Right renal pelvis (tissue), 4 donors: ENCODE data around the gene GSTM2. TPM values are rescaled to one million over a fixed set of nuclear protein-coding genes. Genes with fewer than 3 reads are reported as not detected.

Source experiments
- DNase-seq, 4 donors: peaks; one replicate each; pipeline ENCODE4 v3.0.0-alpha.2; 2013; ENCODE audit warnings: low read depth in 4 of 4, low spot score in 3 of 4, missing footprints in 1 of 4
- polyA plus RNA-seq, 4 donors: library from polyadenylated mRNA; unstranded; fragments of 120-200 nt; gene quantifications; one replicate each; pipeline ENCODE4 v1.2.1, GENCODE V29; 2013; ENCODE audit not compliant: insufficient read length in 4 of 4

Gene GSTM2
- polyA plus RNA-seq, 4 donors: 171 to 257 (median 213) TPM

DNA sequence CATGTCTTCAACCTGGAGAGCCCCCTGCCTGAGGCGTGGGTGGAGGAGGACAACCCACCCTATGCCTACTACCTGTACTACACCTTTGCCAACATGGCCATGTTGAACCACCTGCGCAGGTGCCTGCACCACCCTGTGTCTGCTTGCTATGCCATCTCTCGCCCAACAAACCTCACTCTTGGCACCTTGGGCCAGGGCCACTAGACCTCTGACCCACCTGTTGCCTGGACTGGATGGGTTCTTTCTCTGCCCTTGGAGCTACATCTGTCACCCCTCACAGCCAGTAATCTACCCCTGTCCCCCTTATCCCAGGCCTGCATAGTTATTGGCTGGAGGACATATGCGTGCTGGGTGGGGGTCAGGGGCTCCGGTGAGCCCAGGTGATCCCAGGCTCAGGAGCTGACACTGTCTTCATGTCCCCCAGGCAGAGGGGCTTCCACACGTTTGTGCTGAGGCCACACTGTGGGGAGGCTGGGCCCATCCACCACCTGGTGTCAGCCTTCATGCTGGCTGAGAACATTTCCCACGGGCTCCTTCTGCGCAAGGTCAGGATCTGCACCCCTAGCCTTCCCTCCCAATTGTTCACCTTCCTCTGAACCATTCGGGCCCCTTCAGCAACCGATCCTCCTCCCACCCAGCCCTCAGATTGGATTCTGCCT lies 38.4 kb upstream of the GSTM2 start:
- no peak for DNase-seq

DNA sequence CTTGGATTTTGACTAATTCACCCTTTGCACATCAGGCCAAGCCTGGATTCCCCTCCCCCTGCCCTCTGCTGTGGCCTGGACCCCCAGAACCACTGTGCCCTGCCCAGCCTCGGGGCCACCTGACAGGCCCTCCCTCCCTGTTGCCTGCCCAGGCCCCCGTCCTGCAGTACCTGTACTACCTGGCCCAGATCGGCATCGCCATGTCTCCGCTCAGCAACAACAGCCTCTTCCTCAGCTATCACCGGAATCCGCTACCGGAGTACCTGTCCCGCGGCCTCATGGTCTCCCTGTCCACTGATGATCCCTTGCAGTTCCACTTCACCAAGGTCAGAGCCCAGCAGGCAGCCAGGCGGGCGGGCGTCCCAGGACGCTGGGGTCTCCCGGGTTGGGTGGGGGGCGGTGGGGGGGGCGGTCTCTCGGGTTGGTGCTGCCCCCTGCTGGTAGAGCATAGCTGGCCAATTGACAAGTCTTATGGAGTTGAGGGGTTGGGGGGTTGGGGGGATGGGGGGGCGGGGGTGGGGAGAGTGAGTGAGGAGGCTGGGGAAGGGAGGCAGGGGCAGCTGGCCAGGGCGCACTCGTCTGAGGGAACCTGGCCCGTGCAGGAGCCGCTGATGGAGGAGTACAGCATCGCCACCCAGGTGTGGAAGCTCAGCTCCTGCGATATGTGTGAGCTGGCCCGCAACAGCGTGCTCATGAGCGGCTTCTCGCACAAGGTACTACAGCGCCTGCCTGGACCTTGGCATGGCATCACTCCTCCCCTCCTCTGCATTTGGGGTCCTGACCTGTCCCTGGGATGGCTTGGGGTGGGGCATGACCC lies 37.6 kb upstream of the GSTM2 start:
- DNase-seq: no peak

DNA sequence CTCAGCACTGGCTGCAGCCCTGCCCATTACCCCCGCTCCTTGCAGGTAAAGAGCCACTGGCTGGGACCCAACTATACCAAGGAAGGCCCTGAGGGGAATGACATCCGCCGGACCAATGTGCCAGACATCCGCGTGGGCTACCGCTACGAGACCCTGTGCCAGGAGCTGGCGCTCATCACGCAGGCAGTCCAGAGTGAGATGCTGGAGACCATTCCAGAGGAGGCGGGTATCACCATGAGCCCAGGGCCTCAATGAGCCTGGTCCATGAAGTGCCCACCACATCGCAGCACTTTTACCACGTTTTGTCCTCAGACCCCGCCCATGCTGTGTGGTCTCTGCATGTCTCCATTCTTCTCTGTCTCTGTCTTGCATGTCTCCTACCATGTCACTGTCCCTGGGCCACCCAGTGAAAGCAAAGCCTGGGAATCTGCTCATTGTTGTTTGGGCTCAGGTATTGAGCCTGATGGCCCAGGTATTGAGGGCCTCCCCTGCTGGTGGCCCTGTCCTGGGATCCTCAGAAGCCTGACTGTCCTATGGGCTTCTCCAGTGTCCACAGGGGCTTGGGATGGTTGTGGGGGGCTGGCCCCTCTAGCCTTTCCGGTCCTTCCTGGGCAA lies 36.9 kb upstream of the GSTM2 start:
- DNase-seq: no peak

DNA sequence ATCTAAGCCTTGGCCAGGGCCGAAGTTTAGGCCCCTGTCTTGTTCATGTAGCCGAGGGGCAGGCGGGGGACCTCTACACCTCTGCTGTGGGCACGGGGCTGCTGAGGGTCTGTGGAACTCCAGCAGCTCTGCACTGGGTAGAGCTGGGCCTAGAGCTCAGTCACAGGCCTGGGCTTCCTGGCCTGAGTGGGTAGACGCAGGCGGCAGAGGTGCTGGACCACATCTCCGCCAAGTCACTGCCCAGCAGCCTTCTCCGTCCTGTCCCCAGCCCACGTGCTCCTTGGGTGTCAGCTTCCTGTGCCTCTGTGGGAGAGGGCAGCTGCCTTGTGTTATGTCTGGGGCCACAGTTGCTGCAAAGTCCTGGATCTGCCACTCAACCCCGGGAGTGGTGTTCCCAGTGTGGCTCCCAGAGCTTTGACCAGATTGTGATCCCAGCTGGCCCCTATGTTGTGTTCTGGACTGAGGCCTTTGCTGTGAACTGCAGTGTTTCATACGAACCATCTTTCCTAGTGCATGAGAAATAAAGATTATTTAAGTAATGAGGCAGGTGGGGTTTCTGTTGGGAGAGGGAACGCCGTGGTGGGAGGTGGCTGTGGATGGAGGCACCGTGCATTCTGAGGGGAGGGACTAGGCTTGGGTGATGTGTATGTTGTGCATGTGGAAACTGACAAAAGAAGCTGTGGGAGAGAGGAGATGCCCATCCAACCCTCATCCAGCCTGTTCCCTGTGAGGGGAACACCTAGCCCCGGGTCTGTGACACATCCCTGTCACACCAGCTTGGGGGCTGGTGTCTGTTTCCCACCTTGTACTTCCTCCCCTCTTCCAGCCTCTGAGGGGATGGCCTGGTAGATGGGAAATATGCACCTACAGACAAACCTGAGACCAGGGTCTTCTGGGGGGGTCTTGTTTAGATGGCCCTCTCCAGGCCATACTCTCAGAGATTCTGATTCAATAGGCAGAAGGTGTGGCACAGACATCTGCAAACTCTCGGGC lies 36.0 kb upstream of the GSTM2 start:
- DNase-seq: no peak

DNA sequence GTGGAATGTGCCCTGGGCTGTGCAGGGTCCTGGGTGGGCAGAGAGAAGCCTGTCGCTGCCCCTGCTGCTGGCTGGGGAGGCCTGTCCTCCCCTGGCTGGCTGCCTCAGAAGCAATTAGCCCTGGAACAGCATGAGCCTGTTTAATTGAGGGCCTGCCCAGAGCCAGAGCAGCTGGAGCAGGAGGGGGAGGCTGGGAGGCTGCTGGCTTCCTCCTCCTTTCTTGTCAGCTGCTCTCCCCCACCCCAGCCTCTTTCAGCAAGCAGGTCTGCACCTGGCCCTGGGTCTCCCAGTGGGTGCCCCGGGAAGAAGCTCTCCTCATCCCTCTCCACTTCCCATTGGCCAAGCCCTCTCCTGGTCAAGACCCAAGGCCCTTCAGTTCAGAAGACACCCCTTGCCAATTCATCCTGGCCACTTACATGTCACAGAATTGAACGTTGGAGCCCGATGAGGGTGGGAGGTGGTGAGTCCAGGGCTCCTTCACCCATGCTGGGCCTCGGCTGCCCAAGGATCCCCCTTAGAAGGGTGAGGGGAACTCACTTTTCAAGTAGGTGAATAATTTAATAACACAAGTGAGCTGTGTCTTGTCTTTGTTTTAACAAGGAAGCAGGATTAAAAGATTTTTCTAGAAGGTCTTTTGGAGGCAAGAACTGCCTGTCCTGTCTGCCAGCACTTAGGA lies 35.0 kb upstream of the GSTM2 start:
- DNase-seq: no peak

DNA sequence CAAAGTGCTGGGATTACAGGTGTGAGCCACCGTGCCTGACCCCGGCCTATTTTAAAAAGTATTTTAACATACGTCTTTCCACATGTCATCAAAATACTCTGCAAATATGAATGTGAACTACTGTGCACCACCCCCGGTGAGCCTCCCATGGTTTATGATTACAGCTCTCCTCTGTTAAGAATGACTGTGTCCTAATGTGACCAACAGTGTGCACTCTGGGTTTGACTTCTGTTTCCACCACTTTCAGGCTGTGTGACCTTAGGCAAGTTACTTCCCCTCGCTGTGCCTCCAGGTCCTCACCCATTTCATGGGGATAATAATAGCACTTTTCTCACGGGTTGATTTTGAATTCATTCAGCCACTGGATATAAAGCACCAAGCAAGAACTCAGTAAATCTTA lies 33.6 kb upstream of the GSTM2 start:
- no peak for DNase-seq

DNA sequence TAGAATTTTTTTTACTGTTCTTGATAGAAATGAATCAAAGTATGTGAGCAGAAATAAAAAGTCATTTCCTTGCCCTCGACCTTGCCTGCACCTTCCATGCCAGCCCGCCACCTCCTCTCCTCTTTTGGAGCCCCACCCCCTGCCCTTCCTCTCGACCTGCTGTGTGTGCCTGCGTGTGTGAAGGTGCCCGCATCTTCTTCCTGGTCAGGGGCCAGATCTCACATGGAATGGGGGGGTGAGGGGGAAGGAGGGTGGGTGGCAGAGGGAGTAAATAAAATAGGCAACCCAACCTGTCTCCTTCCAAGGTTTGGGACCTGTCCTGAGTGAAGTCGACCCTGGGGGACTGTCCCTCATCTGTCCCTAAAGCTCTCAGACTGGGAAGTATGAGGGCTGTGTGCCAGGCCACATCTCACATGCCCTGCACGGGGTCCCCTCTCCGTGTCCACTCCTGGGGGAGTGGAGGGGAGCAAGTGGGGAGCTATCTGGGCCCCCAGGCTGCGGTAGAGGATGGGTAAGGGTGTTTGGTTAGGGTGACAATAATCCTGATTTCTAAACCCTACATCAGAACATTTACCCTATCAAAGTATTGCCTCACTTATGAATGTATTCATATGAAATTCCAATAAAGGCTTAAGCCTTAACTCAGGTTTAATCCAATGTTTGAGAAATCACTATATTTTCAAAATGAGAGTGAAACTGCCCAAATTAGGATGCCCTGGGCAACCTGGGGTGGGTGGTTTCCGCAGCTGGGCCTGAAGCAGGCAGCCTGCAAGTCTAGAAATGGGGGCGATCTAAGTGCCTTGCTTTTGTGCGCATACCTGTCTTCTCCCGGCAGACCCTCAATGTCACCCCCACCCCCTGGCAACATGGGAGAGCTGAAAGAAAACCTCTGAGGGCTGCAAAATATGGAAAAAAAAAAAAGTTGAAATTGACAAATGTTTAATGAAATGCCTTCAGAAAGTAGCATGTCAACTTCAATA lies 32.8 kb upstream of the GSTM2 start:
- no peak for DNase-seq

DNA sequence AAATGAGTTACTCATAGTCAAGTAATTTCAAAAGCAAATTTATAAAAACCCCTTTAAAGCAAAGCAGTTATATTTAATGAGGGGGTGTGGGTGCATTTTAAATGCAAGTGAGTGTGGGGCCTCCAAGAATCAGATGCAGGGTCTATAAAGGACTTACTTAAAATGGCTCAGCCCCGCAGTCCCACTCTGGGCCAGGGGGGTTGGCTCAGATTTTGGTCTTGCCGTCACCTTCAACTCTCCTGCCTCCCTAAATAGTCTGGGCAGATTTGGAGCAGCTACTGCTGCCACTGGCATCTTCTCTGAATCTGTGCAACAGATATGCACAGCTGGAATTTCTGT lies 32.0 kb upstream of the GSTM2 start:
- no peak for DNase-seq

DNA sequence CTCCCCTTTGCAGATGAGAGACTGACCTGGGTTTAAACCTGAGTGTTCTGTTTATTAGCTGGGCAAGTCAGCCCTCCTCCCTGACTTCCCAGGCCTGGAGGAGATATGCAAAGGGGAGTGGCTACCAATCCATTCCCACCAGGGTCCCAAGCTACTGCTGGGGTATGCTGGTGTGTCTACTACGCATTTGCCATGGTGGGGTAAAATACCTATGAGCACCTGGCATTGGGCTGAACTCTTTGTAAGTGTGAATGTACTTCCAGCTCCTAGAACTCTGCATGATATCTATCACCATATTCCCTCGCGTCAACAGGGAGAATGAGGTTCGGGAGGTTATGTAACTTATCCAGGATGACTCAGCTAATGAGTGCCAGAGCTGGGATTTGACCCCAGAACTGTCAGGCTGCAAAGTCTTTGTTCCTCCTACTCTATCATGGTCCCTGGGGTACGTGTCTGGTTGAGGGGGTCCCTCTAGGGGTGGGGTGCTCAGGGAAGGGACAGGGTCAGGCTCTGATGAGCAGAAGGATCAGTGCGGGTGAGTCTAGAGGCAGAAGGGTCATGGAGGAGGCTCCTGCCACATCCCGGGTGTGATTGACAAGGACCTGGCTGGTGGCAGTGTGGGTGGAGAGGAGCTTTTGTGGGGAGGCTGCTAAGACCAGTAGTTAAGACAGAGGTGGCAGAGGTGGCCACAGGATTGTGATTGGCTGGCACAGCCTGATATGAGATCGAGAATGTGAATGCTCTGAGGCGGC lies 31.5 kb upstream of the GSTM2 start:
- DNase-seq: no peak

DNA sequence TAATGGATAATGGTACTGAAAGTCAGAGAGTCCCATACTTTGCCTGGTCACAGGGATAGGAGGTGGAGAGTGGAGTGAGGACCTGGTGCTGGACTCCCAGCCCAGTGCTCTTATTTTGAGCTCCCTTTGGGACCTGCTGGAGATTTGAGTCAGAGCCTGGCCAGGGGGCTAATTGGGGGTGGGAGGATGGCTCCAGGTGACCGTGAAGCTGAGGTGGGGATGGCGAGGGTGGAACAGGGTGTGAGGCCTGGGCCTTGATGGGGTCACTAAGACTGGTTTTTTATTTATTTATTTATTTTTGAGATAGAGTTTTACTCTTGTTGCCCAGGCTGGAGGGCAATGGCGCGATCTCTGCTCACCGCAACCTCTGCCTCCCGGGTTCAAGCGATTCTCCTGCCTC lies 30.4 kb upstream of the GSTM2 start:
- no peak for DNase-seq

DNA sequence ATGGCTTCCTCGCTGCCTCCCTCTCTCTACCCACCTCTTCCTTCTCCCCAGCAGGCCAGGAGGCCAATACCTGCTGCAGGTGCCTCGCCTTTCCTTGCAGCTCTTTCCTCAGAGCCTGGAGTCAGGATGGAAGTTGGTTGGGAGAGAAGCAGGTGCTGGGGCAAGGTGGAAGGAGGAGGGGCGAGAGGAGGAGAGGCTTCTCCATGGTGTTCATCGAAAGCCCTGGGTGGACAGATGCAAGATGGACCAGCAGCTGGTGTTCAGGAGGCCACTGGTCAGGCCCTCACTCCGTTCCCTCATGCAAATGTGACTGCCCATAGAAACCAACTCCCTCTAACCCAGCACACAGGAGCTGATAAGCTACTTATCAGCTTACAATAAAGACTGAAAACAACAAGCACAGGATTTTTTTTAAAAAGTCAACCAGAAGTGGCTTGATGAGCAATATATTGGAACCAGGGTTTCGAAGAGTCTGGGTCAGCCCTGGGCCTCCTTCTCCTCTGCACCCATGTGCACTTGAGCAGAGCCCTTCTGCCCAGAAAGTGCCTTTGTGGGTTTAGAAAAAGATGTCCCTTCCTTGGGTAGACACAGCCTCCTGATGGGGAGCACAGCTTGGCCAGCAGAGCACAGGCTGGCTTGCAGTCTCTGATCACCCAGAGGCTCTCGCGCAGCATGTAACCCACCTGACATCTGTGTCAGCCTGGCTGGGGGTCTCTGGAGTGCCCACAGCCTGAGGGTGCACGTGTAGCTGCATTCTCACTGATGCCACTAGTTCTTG lies 28.6 kb upstream of the GSTM2 start:
- no peak for DNase-seq

DNA sequence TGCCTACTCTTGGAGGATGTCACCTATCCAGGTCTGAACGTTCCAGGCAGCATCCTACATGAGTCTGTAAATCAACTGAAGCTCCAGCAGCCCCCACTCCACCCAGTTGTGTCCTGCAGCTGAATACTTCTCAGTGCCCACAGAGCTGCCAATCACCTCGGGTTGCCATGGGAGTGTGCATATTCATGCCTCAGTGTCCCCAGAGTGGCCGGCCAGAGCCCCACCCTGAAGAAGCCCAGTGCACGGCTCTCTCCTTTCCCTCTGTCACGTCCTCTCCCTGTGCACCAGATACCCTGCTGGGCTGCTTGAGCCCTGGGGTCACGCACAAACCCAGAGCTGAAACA lies 28.0 kb upstream of the GSTM2 start:
- DNase-seq: no peak

DNA sequence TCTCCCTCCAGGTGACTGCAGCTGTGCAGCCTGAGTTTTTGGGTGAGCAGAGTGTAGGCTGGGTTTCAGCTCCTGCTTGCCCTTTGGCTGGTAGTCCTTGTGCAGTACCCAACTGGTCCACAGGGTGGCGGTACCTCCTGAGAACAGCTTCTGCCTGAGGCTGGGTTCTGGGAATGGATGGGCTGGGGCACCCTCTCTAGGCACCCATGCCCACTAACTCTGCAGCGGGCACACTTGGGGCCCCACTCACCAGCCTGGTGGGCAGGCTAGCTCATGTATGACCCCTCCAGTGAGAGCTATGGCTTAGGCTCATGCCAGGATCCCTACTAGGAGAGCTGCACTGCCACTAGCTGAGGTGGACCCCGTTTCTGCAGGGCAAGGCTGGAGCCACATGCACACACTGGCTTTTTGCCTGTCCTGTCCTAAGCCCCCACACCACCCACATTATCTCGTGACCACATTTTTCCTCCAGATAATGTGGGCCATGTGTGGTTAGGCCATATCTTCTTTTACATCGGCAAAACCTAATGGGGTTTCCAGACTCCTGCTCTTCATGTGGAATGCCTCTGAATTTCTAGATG lies 27.5 kb upstream of the GSTM2 start:
- DNase-seq: no peak

DNA sequence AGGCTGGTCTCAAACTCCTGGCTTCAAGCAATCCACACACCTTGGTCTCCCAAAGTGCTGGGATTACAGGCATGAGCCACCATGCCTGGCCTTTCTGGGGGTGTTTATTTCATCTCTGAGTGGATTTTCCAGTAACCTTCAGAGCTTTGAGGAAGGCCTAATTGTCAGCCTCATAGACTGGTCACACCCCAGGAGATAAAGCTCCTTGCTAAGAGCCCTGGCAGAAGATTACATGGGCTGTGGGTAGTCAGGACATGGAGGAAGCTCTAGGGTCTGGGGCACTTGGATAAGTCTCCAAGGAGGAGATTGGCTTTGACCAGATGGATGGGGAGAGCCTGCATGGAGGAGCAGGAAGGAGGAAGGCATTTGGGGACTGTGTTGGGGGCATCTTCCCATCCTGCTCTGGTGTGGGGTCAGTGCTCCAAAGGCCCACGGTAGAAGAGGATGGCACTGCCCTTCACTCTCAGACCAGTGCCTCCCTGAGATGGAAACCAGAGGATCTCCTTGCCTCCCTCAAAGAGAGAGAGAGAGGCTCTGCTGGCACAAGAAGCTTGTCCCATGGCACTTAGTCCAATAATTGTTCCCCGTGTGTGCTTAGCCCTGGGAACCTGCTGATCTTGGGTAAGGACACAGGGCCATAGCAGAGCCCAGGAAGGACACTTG lies 26.6 kb upstream of the GSTM2 start:
- no peak for DNase-seq

DNA sequence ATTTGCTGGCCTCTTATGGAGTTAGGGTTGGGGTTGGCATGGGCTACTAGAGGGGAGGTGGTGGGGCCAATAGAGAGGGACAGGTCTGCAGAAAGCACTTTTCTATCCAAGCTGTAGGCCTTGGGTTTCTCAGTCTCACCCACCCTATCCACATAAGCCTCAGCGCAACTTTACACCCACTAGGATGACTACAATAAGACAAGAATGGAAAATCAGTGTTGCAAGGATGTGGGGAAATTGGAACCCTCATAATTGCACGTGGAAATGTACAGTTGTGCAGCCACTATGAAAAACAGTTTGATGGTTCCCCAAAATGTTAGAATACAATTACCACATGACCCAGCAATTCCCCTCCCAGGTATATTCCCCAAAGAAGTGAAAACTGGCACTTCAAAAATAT lies 26.0 kb upstream of the GSTM2 start:
- DNase-seq: no peak

DNA sequence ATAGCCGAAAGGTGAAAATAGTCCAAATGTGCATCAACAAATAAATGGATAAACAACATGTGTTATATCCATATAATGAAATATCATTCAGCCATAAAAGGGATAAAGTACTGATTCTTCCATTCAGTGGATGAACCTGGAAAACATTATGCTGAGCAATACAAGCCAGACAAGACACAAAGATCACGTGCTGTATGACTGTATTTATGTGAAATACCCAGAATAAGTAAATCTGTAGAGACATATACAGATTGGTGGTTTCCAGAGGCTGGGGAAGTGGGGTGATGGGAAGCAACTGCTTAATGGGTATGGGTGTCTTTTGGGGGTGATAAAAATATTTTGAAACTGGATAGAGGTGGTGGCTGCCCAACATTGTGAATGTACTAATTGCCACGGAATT lies 25.2 kb upstream of the GSTM2 start:
- no peak for DNase-seq
